Tibial artery (tissue), 4 donors: ENCODE measurements around the gene PRLH.

Experiments used
- DNase-seq, 2 donors: peaks; one replicate each; pipeline ENCODE4 v3.0.0-alpha.2; 2019
- H3K27ac ChIP-seq, 2 donors: fragments of 200-600 bp; sonication (generic) in 1 of 2; 1 replicate in 1 of 2; 2 replicates in 1 of 2; pipeline ENCODE4 v1.5.1; 2018 to 2019; ENCODE audit warnings: mild to moderate bottlenecking in 1 of 2
- H3K27me3 ChIP-seq, 2 donors: fragments of 200-600 bp; sonication (generic) in 1 of 2; one replicate each; pipeline versions ENCODE4 v1.5.1 to v1.6.0; 2016 to 2019
- H3K36me3 ChIP-seq, 3 donors: fragments of 200-600 bp; sonication (generic) in 2 of 3; one replicate each; pipeline ENCODE4 v1.5.1; 2016 to 2019; ENCODE audit warnings: mild to moderate bottlenecking in 2 of 3
- H3K4me1 ChIP-seq, 4 donors: fragments of 200-600 bp; sonication (generic) in 2 of 4; 1 replicate in 3 of 4; 2 replicates in 1 of 4; pipeline ENCODE4 v1.5.1; 2016 to 2019
- H3K4me3 ChIP-seq, 2 donors: fragments of 200-600 bp; sonication (generic) in 1 of 2; 1 replicate in 1 of 2; 2 replicates in 1 of 2; pipeline ENCODE4 v1.5.1; 2018 to 2019; ENCODE audit warnings: mild to moderate bottlenecking in 2 of 2
- H3K9me3 ChIP-seq, 3 donors: fragments of 200-600 bp; sonication (generic) in 1 of 3; one replicate each; pipeline ENCODE4 v1.5.1; 2016 to 2019
- intact Hi-C: fragments of 100-400 bp; cut with DNase I; formaldehyde crosslinking; loops from one replicate; pipeline ENCODE4 v1.15.0; 2023; ENCODE audit warnings: low total_unique reads
- TF ChIP-seq, protein P1 (sequence below), 2 experiments: fragments of 200-600 bp in 1 of 2; fragments of 450-650 bp in 1 of 2; IDR thresholded peaks; one replicate each; pipeline ENCODE4 v1.5.1; 2017 to 2019; ENCODE audit warnings: antibody characterized with exemption in 2 of 2, mild to moderate bottlenecking in 1 of 2, moderate library complexity in 1 of 2

The PRLH gene

DNA sequence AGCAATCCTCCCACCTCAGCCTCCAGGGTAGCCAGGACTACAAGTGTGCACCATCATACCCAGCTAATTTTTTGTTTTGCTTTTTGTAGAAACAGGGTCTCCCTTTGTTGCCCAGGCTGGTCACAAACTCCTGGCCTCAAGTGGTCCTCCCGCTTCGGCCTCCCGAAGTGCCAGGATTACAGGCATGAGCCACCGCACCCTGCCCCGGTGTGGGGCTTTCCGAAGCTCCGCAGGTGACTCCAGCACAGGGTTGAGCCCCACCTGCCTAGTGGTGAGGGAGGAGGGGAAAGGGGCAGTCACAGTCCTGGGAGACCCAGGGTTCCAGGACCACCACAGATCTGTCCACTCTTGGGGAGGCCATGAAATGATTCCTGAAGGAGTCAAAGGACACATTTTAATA, 5.2 kb downstream of the PRLH start:
- no peak overlapping the region for H3K27ac ChIP-seq
- DNase-seq: no peak
- intact Hi-C loops: loop anchor here (10.0 kb wide), 2 partner anchors 417 to 447 kb away; no protein-coding TSS in a partner anchor
- TF ChIP-seq, protein P1, sequence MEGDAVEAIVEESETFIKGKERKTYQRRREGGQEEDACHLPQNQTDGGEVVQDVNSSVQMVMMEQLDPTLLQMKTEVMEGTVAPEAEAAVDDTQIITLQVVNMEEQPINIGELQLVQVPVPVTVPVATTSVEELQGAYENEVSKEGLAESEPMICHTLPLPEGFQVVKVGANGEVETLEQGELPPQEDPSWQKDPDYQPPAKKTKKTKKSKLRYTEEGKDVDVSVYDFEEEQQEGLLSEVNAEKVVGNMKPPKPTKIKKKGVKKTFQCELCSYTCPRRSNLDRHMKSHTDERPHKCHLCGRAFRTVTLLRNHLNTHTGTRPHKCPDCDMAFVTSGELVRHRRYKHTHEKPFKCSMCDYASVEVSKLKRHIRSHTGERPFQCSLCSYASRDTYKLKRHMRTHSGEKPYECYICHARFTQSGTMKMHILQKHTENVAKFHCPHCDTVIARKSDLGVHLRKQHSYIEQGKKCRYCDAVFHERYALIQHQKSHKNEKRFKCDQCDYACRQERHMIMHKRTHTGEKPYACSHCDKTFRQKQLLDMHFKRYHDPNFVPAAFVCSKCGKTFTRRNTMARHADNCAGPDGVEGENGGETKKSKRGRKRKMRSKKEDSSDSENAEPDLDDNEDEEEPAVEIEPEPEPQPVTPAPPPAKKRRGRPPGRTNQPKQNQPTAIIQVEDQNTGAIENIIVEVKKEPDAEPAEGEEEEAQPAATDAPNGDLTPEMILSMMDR (IDR thresholded peaks at IDR 0.05): no peak
- H3K9me3 ChIP-seq: no peaks in the 10 kb centered on the region
- H3K36me3 ChIP-seq: no peaks in the 10 kb centered on the region
- H3K4me3 ChIP-seq: no peak overlapping the region
- peaks cover 0 to 20% (median 6%) of the 10 kb centered on the region in 4 donors for H3K4me1 ChIP-seq
- no peaks in the 10 kb centered on the region for H3K27me3 ChIP-seq

- TF ChIP-seq, protein P1 (IDR thresholded peaks at IDR 0.05): peak; percentile 98 to 99
- peak; percentile 88 to 93 for DNase-seq
- no peak overlapping the region for H3K27ac ChIP-seq
- intact Hi-C loops: loop anchor here (10.0 kb wide), 2 partner anchors 417 to 447 kb away; no protein-coding TSS in a partner anchor
- no peaks in the 10 kb centered on the region for H3K9me3 ChIP-seq
- H3K4me3 ChIP-seq: no peak overlapping the region
- no peaks in the 10 kb centered on the region for H3K27me3 ChIP-seq
- H3K36me3 ChIP-seq: peaks cover 0 to 4% (median 0%) of the 10 kb centered on the region in 3 donors
- H3K4me1 ChIP-seq: peaks cover 0 to 20% (median 6%) of the 10 kb centered on the region in 4 donors
Observed at GRCh38 chr2:237572021-237572741, 5.8 kb downstream of the PRLH start.

DNA sequence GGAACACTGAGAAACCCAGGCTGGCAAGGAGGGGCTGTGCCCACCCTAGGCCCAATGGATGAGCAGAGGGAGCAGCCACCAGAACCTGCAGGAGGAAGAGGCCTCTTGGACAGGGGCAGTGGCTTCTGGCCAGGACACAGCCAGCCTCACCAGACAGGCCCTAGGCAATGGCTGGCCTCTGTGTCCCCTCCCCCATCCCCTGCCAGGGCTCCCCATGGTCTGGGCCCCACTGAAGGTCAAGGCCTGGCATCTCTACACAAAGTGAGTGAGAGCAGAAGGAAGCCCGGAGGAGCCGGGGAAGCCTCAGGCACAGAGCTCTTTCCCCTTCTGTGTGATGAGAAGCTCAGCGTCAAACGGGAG, 6.3 kb downstream of the PRLH start:
- TF ChIP-seq, protein P1 (IDR thresholded peaks at IDR 0.05): no peak
- H3K27me3 ChIP-seq: no peaks in the 10 kb centered on the region
- no peak overlapping the region for H3K4me3 ChIP-seq
- no peak overlapping the region for H3K27ac ChIP-seq
- H3K4me1 ChIP-seq: peaks cover 0 to 20% (median 6%) of the 10 kb centered on the region in 4 donors
- no peaks in the 10 kb centered on the region for H3K9me3 ChIP-seq
- DNase-seq: no peak
- peaks cover 0 to 4% (median 0%) of the 10 kb centered on the region in 3 donors for H3K36me3 ChIP-seq
- intact Hi-C loops: loop anchor here (10.0 kb wide), 2 partner anchors 418 to 448 kb away; no protein-coding TSS in a partner anchor

DNA sequence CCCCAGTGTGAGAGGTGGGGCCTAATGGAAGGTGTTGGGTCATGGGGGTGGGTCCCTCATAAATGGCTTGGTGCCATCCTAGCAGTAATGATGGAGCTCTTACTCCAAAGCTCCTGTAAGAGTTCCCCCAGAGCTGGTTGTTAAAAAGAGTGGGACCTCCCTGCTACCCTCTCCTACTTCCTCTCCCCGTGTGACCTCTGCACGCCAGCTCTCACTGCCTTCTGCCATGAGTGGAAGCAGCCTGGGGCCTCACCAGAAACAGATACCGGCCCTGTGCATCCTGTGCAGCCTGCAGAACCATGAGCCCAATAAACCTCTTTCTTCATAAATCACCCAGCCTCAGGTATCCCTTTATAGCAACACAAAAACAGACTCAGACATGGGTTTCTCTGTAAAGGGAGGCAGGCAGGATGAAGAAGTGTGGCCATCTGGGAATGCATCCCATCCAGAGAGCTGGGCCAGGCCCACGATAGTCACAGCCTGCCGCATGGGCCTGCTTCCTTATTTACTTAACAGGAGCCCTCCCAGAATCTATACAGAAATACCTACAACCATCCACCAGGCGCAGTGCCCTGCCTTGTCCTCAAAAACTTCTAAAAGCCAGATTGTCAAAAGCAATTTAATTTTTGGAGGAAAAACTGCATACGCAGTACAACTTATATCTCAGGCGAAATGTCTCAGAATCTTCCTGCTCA, 7.5 kb downstream of the PRLH start:
- TF ChIP-seq, protein P1 (IDR thresholded peaks at IDR 0.05): no peak
- Histone ChIP-seq H3K4me3 (no peak overlapping the region), H3K27me3 (no peaks in the 10 kb centered on the region), H3K4me1 (peaks cover 0 to 20% (median 6%) of the 10 kb centered on the region in 4 donors), H3K36me3 (peaks cover 0 to 4% (median 0%) of the 10 kb centered on the region in 3 donors), H3K9me3 (no peaks in the 10 kb centered on the region), H3K27ac (no peak overlapping the region)
- no peak for DNase-seq
- intact Hi-C loops: loop anchor here (10.0 kb wide), 2 partner anchors 419 to 449 kb away; no protein-coding TSS in a partner anchor

GRCh38 chr2:237574467-237574866, 8.1 kb downstream of the PRLH start:
- TF ChIP-seq, protein P1 (IDR thresholded peaks at IDR 0.05): no peak
- Histone ChIP-seq H3K27me3 (no peaks in the 10 kb centered on the region), H3K27ac (no peak overlapping the region), H3K4me1 (peaks cover 0 to 20% (median 6%) of the 10 kb centered on the region in 4 donors), H3K9me3 (no peaks in the 10 kb centered on the region), H3K36me3 (peaks cover 0 to 4% (median 0%) of the 10 kb centered on the region in 3 donors), H3K4me3 (no peak overlapping the region)
- DNase-seq: no peak
- intact Hi-C loops: loop anchor here (10.0 kb wide), 2 partner anchors 420 to 450 kb away; no protein-coding TSS in a partner anchor
